Measurements from ENCODE around the gene LAMA2.

LAMA2 gene

GRCh38 chr6:128882560-128882959, 378 bp upstream of the LAMA2 start:
- no peak overlapping the region for H3K9ac ChIP-seq (ENCODE audit: insufficient read length, low read depth)

GRCh38 chr6:128883906-128884305, 968 bp downstream of the LAMA2 start:
- Histone ChIP-seq H3K4me1 (ENCODE audit: insufficient read depth, insufficient read length) (no peaks in the 10 kb centered on the region), H3K9me3 (ENCODE audit: insufficient read depth, low read length) (no peaks in the 10 kb centered on the region), H3K4me3 (ENCODE audit: insufficient read length, low read depth) (no peak overlapping the region), H3K36me3 (ENCODE audit: insufficient read depth, insufficient read length, low read length) (no peaks in the 10 kb centered on the region), H3K9ac (ENCODE audit: insufficient read length, low read depth) (no peak overlapping the region), H3K27me3 (ENCODE audit: insufficient read depth, insufficient read length) (no peaks in the 10 kb centered on the region)
- no peak for DNase-seq (ENCODE audit: low read depth, low spot score)
- no peak for TF ChIP-seq ZNF274 (IDR thresholded peaks at IDR 0.05; ENCODE audit: low read depth, low read length)
- no peak for TF ChIP-seq SUZ12 (IDR thresholded peaks at IDR 0.05; ENCODE audit: extremely low read depth, insufficient read depth, insufficient read length)
- TF ChIP-seq YY1 (IDR thresholded peaks at IDR 0.05; ENCODE audit: insufficient read depth, insufficient read length), result no peak

More at GRCh38 chr6:128882560-128882959, 378 bp upstream of the LAMA2 start:
- no peak for DNase-seq (ENCODE audit: low read depth, low spot score)
- Histone ChIP-seq H3K4me3 (ENCODE audit: insufficient read length, low read depth) (no peak overlapping the region), H3K4me1 (ENCODE audit: insufficient read depth, insufficient read length) (no peaks in the 10 kb centered on the region), H3K9me3 (ENCODE audit: insufficient read depth, low read length) (no peaks in the 10 kb centered on the region), H3K36me3 (ENCODE audit: insufficient read depth, insufficient read length, low read length) (no peaks in the 10 kb centered on the region), H3K27me3 (ENCODE audit: insufficient read depth, insufficient read length) (no peaks in the 10 kb centered on the region)
- TF ChIP-seq YY1 (IDR thresholded peaks at IDR 0.05; ENCODE audit: insufficient read depth, insufficient read length) (no peak), ZNF274 (IDR thresholded peaks at IDR 0.05; ENCODE audit: low read depth, low read length) (no peak), SUZ12 (IDR thresholded peaks at IDR 0.05; ENCODE audit: extremely low read depth, insufficient read depth, insufficient read length) (no peak)

- Histone ChIP-seq H3K4me1 (ENCODE audit: insufficient read depth, insufficient read length) (no peaks in the 10 kb centered on the region), H3K9ac (ENCODE audit: insufficient read length, low read depth) (no peak overlapping the region), H3K4me3 (ENCODE audit: insufficient read length, low read depth) (no peak overlapping the region), H3K27me3 (ENCODE audit: insufficient read depth, insufficient read length) (no peaks in the 10 kb centered on the region), H3K36me3 (ENCODE audit: insufficient read depth, insufficient read length, low read length) (no peaks in the 10 kb centered on the region), H3K9me3 (ENCODE audit: insufficient read depth, low read length) (no peaks in the 10 kb centered on the region)
- no peak for DNase-seq (ENCODE audit: low read depth, low spot score)
- TF ChIP-seq YY1 (IDR thresholded peaks at IDR 0.05; ENCODE audit: insufficient read depth, insufficient read length) (no peak), SUZ12 (IDR thresholded peaks at IDR 0.05; ENCODE audit: extremely low read depth, insufficient read depth, insufficient read length) (no peak)
These were observed 2.4 kb downstream of the LAMA2 start for GRCh38 chr6:128885381-128885780.

- no peaks in the 10 kb centered on the region for H3K9me3 ChIP-seq (ENCODE audit: insufficient read depth, low read length)
- no peaks in the 10 kb centered on the region for H3K27me3 ChIP-seq (ENCODE audit: insufficient read depth, insufficient read length)
- H3K4me1 ChIP-seq (ENCODE audit: insufficient read depth, insufficient read length), result no peaks in the 10 kb centered on the region
- TF ChIP-seq ZNF274 (IDR thresholded peaks at IDR 0.05; ENCODE audit: low read depth, low read length) (no peak), SUZ12 (IDR thresholded peaks at IDR 0.05; ENCODE audit: extremely low read depth, insufficient read depth, insufficient read length) (no peak), YY1 (IDR thresholded peaks at IDR 0.05; ENCODE audit: insufficient read depth, insufficient read length) (no peak)
- H3K4me3 ChIP-seq (ENCODE audit: insufficient read length, low read depth), result no peak overlapping the region
- H3K9ac ChIP-seq (ENCODE audit: insufficient read length, low read depth), result no peak overlapping the region
- H3K36me3 ChIP-seq (ENCODE audit: insufficient read depth, insufficient read length, low read length), result no peaks in the 10 kb centered on the region
- DNase-seq (ENCODE audit: low read depth, low spot score), result no peak
These were observed 3.8 kb downstream of the LAMA2 start for GRCh38 chr6:128886706-128887105.

- DNase-seq (ENCODE audit: low read depth, low spot score), result no peak
- TF ChIP-seq SUZ12 (IDR thresholded peaks at IDR 0.05; ENCODE audit: extremely low read depth, insufficient read depth, insufficient read length) (no peak), ZNF274 (IDR thresholded peaks at IDR 0.05; ENCODE audit: low read depth, low read length) (no peak), YY1 (IDR thresholded peaks at IDR 0.05; ENCODE audit: insufficient read depth, insufficient read length) (no peak)
- Histone ChIP-seq H3K36me3 (ENCODE audit: insufficient read depth, insufficient read length, low read length) (no peaks in the 10 kb centered on the region), H3K4me1 (ENCODE audit: insufficient read depth, insufficient read length) (no peaks in the 10 kb centered on the region), H3K27me3 (ENCODE audit: insufficient read depth, insufficient read length) (no peaks in the 10 kb centered on the region), H3K4me3 (ENCODE audit: insufficient read length, low read depth) (no peak overlapping the region), H3K9ac (ENCODE audit: insufficient read length, low read depth) (no peak overlapping the region), H3K9me3 (ENCODE audit: insufficient read depth, low read length) (no peaks in the 10 kb centered on the region)
These were observed 5.7 kb downstream of the LAMA2 start for GRCh38 chr6:128888444-128889175.

GRCh38 chr6:128889870-128890269, 6.9 kb downstream of the LAMA2 start:
- Histone ChIP-seq H3K27me3 (ENCODE audit: insufficient read depth, insufficient read length) (no peaks in the 10 kb centered on the region), H3K4me3 (ENCODE audit: insufficient read length, low read depth) (no peak overlapping the region), H3K9me3 (ENCODE audit: insufficient read depth, low read length) (no peaks in the 10 kb centered on the region), H3K4me1 (ENCODE audit: insufficient read depth, insufficient read length) (no peaks in the 10 kb centered on the region), H3K9ac (ENCODE audit: insufficient read length, low read depth) (no peak overlapping the region), H3K36me3 (ENCODE audit: insufficient read depth, insufficient read length, low read length) (no peaks in the 10 kb centered on the region)
- no peak for TF ChIP-seq YY1 (IDR thresholded peaks at IDR 0.05; ENCODE audit: insufficient read depth, insufficient read length)
- no peak for TF ChIP-seq ZNF274 (IDR thresholded peaks at IDR 0.05; ENCODE audit: low read depth, low read length)
- no peak for TF ChIP-seq SUZ12 (IDR thresholded peaks at IDR 0.05; ENCODE audit: extremely low read depth, insufficient read depth, insufficient read length)
- no peak for DNase-seq (ENCODE audit: low read depth, low spot score)

- H3K36me3 ChIP-seq (ENCODE audit: insufficient read depth, insufficient read length, low read length), result no peaks in the 10 kb centered on the region
- H3K4me1 ChIP-seq (ENCODE audit: insufficient read depth, insufficient read length), result no peaks in the 10 kb centered on the region
- H3K27me3 ChIP-seq (ENCODE audit: insufficient read depth, insufficient read length), result no peaks in the 10 kb centered on the region
- TF ChIP-seq ZNF274 (IDR thresholded peaks at IDR 0.05; ENCODE audit: low read depth, low read length) (no peak), YY1 (IDR thresholded peaks at IDR 0.05; ENCODE audit: insufficient read depth, insufficient read length) (no peak), SUZ12 (IDR thresholded peaks at IDR 0.05; ENCODE audit: extremely low read depth, insufficient read depth, insufficient read length) (no peak)
- H3K9me3 ChIP-seq (ENCODE audit: insufficient read depth, low read length), result no peaks in the 10 kb centered on the region
- DNase-seq (ENCODE audit: low read depth, low spot score), result no peak
- no peak overlapping the region for H3K4me3 ChIP-seq (ENCODE audit: insufficient read length, low read depth)
- H3K9ac ChIP-seq (ENCODE audit: insufficient read length, low read depth), result no peak overlapping the region
These were observed 9.1 kb downstream of the LAMA2 start for GRCh38 chr6:128892079-128892478.

All from NT2/D1 (cell line).